ENCODE results near the gene CFB. TPM values are rescaled to one million over a fixed set of nuclear protein-coding genes. Genes with fewer than 3 reads are reported as not detected.

Gene CFB
- total and polyA plus RNA-seq, 2 of the 13 experiments (the other 11 are each of a cell fraction or from before 2014, with no cell fraction given) = 171 to 513 TPM

- TF ChIP-seq, protein P1, sequence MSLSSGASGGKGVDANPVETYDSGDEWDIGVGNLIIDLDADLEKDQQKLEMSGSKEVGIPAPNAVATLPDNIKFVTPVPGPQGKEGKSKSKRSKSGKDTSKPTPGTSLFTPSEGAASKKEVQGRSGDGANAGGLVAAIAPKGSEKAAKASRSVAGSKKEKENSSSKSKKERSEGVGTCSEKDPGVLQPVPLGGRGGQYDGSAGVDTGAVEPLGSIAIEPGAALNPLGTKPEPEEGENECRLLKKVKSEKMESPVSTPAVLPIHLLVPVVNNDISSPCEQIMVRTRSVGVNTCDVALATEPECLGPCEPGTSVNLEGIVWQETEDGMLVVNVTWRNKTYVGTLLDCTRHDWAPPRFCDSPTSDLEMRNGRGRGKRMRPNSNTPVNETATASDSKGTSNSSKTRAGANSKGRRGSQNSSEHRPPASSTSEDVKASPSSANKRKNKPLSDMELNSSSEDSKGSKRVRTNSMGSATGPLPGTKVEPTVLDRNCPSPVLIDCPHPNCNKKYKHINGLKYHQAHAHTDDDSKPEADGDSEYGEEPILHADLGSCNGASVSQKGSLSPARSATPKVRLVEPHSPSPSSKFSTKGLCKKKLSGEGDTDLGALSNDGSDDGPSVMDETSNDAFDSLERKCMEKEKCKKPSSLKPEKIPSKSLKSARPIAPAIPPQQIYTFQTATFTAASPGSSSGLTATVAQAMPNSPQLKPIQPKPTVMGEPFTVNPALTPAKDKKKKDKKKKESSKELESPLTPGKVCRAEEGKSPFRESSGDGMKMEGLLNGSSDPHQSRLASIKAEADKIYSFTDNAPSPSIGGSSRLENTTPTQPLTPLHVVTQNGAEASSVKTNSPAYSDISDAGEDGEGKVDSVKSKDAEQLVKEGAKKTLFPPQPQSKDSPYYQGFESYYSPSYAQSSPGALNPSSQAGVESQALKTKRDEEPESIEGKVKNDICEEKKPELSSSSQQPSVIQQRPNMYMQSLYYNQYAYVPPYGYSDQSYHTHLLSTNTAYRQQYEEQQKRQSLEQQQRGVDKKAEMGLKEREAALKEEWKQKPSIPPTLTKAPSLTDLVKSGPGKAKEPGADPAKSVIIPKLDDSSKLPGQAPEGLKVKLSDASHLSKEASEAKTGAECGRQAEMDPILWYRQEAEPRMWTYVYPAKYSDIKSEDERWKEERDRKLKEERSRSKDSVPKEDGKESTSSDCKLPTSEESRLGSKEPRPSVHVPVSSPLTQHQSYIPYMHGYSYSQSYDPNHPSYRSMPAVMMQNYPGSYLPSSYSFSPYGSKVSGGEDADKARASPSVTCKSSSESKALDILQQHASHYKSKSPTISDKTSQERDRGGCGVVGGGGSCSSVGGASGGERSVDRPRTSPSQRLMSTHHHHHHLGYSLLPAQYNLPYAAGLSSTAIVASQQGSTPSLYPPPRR (CRISPR knock-in tag; IDR thresholded peaks at IDR 0.05; ENCODE audit: borderline replicate concordance) = 0 out of 2 replicates have a peak, but pooled peaks have one; percentile 21
- TF ChIP-seq KMT2A (CRISPR knock-in tag; IDR thresholded peaks at IDR 0.05) (no peak), GATAD2A (CRISPR knock-in tag; IDR thresholded peaks at IDR 0.05) (no peak), TAF15 (IDR thresholded peaks at IDR 0.05; ENCODE audit: low read depth, low read length, poor library complexity, severe bottlenecking) (no peak), FOXM1 (CRISPR knock-in tag; IDR thresholded peaks at IDR 0.05) (no peak), ZNF704 (CRISPR knock-in tag; IDR thresholded peaks at IDR 0.05; ENCODE audit: borderline replicate concordance) (0 out of 2 replicates have a peak, but pooled peaks have one; percentile 42), DNMT1 (CRISPR knock-in tag; IDR thresholded peaks at IDR 0.05) (peak; percentile 60; the same call in 1 of the 2 replicates), SP1 (IDR thresholded peaks at IDR 0.05) (no peak), SP1 (CRISPR knock-in tag; IDR thresholded peaks at IDR 0.05) (0 out of 2 replicates have a peak, but pooled peaks have one; percentile 4), ZNF441 (CRISPR knock-in tag; IDR thresholded peaks at IDR 0.05; ENCODE audit: borderline replicate concordance) (no peak), HNF4A (CRISPR knock-in tag; IDR thresholded peaks at IDR 0.05) (0 out of 2 replicates have a peak, but pooled peaks have one; percentile 11), TFDP1 (CRISPR knock-in tag; IDR thresholded peaks at IDR 0.05; ENCODE audit: borderline replicate concordance) (0 out of 2 replicates have a peak, but pooled peaks have one; percentile 12), ZNF138 (CRISPR knock-in tag; IDR thresholded peaks at IDR 0.05; ENCODE audit: low read depth) (peak; percentile 60; the same call in 1 of the 2 replicates), ZNF235 (CRISPR knock-in tag; IDR thresholded peaks at IDR 0.05; ENCODE audit: borderline replicate concordance) (no peak), FOXP4 (CRISPR knock-in tag; IDR thresholded peaks at IDR 0.05) (0 out of 2 replicates have a peak, but pooled peaks have one; percentile 12), FOSL2 (CRISPR knock-in tag; IDR thresholded peaks at IDR 0.05) (no peak), ZNF619 (CRISPR knock-in tag; IDR thresholded peaks at IDR 0.05) (no peak), ZNF576 (CRISPR knock-in tag; IDR thresholded peaks at IDR 0.05) (no peak), KDM2A (CRISPR knock-in tag; IDR thresholded peaks at IDR 0.05; ENCODE audit: borderline replicate concordance, low read depth) (peak; percentile 70; the same call in 1 of the 2 replicates), IKZF1 (IDR thresholded peaks at IDR 0.05) (no peak), SP2 (CRISPR knock-in tag; IDR thresholded peaks at IDR 0.05) (no peak)
- TF ChIP-seq, protein P2, sequence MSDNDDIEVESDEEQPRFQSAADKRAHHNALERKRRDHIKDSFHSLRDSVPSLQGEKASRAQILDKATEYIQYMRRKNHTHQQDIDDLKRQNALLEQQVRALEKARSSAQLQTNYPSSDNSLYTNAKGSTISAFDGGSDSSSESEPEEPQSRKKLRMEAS (IDR thresholded peaks at IDR 0.05) = peak; percentile 55
Measured at GRCh38 chr6:31900917-31901414, 44.9 kb upstream of the CFB start (continued).
